ENCODE data around the gene MXI1.
A peak's percentile ranks its signal among the peaks of the same experiment; 100 is the strongest.

MXI1 gene

DNA sequence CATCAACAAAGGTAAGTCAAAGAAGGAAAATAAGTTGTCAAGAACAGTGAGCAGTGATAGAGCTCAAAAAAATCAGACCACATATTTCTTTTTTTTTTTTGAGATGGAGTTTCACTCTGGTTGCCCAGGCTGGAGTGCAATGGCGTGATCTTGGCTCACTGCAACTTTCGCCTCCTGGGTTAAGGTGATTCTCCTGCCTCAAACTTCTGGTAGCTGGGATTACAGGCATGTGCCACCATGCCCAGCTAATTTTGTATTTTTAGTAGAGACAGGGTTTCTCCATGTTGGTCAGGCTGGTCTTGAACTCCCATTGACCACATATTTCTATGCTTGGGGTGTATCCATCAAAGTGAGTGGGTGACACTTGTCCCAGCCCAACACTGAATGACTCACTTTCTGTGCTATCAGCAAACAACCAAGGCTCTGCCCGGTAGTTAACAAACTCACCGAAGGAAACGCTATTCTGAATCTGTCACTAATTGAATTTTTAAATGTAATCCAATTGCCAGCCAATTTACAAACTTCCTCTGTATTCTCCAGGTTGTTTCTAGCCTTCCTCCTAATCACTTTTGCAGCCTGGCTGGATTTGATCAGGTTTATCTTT lies 116.9 kb downstream of the MXI1 start:
- ATAC-seq, result peak; percentile 31; the same call in 1 of the 3 replicates
- no peak for TF ChIP-seq GLIS3 (CRISPR knock-in tag; IDR thresholded peaks at IDR 0.05)
- TF ChIP-seq ARNTL (CRISPR knock-in tag; IDR thresholded peaks at IDR 0.05; ENCODE audit: borderline replicate concordance, low read depth), result no peak
- TF ChIP-seq ZNF565 (CRISPR knock-in tag; conservative IDR thresholded peaks at IDR 0.05; ENCODE audit: low read depth), result no peak
- no peak for TF ChIP-seq OSR1 (CRISPR knock-in tag; IDR thresholded peaks at IDR 0.05)
- TF ChIP-seq SNAI2 (CRISPR knock-in tag; IDR thresholded peaks at IDR 0.05), result no peak
- TF ChIP-seq, protein P1, sequence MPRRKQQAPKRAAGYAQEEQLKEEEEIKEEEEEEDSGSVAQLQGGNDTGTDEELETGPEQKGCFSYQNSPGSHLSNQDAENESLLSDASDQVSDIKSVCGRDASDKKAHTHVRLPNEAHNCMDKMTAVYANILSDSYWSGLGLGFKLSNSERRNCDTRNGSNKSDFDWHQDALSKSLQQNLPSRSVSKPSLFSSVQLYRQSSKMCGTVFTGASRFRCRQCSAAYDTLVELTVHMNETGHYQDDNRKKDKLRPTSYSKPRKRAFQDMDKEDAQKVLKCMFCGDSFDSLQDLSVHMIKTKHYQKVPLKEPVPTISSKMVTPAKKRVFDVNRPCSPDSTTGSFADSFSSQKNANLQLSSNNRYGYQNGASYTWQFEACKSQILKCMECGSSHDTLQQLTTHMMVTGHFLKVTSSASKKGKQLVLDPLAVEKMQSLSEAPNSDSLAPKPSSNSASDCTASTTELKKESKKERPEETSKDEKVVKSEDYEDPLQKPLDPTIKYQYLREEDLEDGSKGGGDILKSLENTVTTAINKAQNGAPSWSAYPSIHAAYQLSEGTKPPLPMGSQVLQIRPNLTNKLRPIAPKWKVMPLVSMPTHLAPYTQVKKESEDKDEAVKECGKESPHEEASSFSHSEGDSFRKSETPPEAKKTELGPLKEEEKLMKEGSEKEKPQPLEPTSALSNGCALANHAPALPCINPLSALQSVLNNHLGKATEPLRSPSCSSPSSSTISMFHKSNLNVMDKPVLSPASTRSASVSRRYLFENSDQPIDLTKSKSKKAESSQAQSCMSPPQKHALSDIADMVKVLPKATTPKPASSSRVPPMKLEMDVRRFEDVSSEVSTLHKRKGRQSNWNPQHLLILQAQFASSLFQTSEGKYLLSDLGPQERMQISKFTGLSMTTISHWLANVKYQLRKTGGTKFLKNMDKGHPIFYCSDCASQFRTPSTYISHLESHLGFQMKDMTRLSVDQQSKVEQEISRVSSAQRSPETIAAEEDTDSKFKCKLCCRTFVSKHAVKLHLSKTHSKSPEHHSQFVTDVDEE (CRISPR knock-in tag; IDR thresholded peaks at IDR 0.05), result no peak
- TF ChIP-seq, protein P2, sequence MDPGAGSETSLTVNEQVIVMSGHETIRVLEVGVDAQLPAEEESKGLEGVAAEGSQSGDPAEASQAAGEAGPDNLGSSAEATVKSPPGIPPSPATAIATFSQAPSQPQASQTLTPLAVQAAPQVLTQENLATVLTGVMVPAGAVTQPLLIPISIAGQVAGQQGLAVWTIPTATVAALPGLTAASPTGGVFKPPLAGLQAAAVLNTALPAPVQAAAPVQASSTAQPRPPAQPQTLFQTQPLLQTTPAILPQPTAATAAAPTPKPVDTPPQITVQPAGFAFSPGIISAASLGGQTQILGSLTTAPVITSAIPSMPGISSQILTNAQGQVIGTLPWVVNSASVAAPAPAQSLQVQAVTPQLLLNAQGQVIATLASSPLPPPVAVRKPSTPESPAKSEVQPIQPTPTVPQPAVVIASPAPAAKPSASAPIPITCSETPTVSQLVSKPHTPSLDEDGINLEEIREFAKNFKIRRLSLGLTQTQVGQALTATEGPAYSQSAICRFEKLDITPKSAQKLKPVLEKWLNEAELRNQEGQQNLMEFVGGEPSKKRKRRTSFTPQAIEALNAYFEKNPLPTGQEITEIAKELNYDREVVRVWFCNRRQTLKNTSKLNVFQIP (CRISPR knock-in tag; IDR thresholded peaks at IDR 0.05; ENCODE audit: borderline replicate concordance, low read depth), result no peak
- no peak for TF ChIP-seq ZFP3 (CRISPR knock-in tag; IDR thresholded peaks at IDR 0.05)
- TF ChIP-seq PPARA (CRISPR knock-in tag; IDR thresholded peaks at IDR 0.05; ENCODE audit: borderline replicate concordance), result no peak
- TF ChIP-seq ZNF8 (CRISPR knock-in tag; IDR thresholded peaks at IDR 0.05), result no peak
- TF ChIP-seq ISL1 (CRISPR knock-in tag; IDR thresholded peaks at IDR 0.05), result no peak
- TF ChIP-seq, protein P3, sequence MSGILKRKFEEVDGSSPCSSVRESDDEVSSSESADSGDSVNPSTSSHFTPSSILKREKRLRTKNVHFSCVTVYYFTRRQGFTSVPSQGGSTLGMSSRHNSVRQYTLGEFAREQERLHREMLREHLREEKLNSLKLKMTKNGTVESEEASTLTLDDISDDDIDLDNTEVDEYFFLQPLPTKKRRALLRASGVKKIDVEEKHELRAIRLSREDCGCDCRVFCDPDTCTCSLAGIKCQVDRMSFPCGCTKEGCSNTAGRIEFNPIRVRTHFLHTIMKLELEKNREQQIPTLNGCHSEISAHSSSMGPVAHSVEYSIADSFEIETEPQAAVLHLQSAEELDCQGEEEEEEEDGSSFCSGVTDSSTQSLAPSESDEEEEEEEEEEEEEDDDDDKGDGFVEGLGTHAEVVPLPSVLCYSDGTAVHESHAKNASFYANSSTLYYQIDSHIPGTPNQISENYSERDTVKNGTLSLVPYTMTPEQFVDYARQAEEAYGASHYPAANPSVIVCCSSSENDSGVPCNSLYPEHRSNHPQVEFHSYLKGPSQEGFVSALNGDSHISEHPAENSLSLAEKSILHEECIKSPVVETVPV (CRISPR knock-in tag; IDR thresholded peaks at IDR 0.05), result no peak

DNA sequence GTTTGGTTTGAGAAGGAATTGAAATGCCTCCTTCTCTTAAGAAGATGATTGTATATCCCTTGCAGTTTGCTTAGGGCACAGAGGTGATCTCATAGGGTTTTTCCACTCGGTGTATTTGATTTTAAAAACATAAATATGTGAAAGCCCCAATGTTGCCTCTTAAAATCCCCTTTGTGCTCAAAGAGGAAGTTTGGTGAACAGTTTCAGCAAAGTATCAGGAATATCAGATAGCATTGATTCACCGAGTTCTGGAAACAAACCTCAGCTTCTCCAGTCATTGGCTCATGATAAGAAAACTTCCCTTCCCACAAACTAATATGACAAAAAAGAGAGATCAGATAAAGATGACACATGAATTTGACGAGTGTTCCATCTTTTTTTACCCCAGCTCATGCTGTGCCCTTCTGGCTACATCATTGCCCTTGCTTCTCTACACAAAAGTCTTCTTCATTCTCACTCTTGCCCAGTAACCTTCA lies 117.4 kb downstream of the MXI1 start:
- TF ChIP-seq ESRRG (CRISPR knock-in tag; IDR thresholded peaks at IDR 0.05), result no peak
- TF ChIP-seq, protein P4, sequence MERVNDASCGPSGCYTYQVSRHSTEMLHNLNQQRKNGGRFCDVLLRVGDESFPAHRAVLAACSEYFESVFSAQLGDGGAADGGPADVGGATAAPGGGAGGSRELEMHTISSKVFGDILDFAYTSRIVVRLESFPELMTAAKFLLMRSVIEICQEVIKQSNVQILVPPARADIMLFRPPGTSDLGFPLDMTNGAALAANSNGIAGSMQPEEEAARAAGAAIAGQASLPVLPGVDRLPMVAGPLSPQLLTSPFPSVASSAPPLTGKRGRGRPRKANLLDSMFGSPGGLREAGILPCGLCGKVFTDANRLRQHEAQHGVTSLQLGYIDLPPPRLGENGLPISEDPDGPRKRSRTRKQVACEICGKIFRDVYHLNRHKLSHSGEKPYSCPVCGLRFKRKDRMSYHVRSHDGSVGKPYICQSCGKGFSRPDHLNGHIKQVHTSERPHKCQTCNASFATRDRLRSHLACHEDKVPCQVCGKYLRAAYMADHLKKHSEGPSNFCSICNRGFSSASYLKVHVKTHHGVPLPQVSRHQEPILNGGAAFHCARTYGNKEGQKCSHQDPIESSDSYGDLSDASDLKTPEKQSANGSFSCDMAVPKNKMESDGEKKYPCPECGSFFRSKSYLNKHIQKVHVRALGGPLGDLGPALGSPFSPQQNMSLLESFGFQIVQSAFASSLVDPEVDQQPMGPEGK (CRISPR knock-in tag; IDR thresholded peaks at IDR 0.05; ENCODE audit: borderline replicate concordance), result no peak
- no peak for TF ChIP-seq ARNTL (CRISPR knock-in tag; IDR thresholded peaks at IDR 0.05; ENCODE audit: borderline replicate concordance, low read depth)
- TF ChIP-seq SNAI2 (CRISPR knock-in tag; IDR thresholded peaks at IDR 0.05), result no peak
- TF ChIP-seq OSR1 (CRISPR knock-in tag; IDR thresholded peaks at IDR 0.05), result no peak
- TF ChIP-seq, protein P3 (CRISPR knock-in tag; IDR thresholded peaks at IDR 0.05), result no peak
- no peak for TF ChIP-seq TOX (CRISPR knock-in tag; IDR thresholded peaks at IDR 0.05; ENCODE audit: borderline replicate concordance)
- TF ChIP-seq ZNF565 (CRISPR knock-in tag; conservative IDR thresholded peaks at IDR 0.05; ENCODE audit: low read depth), result no peak
- TF ChIP-seq ISL1 (CRISPR knock-in tag; IDR thresholded peaks at IDR 0.05), result no peak
- no peak for TF ChIP-seq RARB (CRISPR knock-in tag; IDR thresholded peaks at IDR 0.05)
- TF ChIP-seq ZFP30 (CRISPR knock-in tag; IDR thresholded peaks at IDR 0.05), result no peak
- TF ChIP-seq, protein P1 (CRISPR knock-in tag; IDR thresholded peaks at IDR 0.05), result no peak
- no peak for TF ChIP-seq GLIS3 (CRISPR knock-in tag; IDR thresholded peaks at IDR 0.05)
- TF ChIP-seq ZC3H10 (CRISPR knock-in tag; IDR thresholded peaks at IDR 0.05), result no peak
- peak; percentile 4; the same call in 1 of the 3 replicates for ATAC-seq
